ENCODE measurements around the gene ADCY1. TPM values are rescaled to one million over a fixed set of nuclear protein-coding genes. Genes with fewer than 3 reads are reported as not detected.

Gene ADCY1
- total RNA-seq, 1 experiment from 2014 or later, result not detected

DNA sequence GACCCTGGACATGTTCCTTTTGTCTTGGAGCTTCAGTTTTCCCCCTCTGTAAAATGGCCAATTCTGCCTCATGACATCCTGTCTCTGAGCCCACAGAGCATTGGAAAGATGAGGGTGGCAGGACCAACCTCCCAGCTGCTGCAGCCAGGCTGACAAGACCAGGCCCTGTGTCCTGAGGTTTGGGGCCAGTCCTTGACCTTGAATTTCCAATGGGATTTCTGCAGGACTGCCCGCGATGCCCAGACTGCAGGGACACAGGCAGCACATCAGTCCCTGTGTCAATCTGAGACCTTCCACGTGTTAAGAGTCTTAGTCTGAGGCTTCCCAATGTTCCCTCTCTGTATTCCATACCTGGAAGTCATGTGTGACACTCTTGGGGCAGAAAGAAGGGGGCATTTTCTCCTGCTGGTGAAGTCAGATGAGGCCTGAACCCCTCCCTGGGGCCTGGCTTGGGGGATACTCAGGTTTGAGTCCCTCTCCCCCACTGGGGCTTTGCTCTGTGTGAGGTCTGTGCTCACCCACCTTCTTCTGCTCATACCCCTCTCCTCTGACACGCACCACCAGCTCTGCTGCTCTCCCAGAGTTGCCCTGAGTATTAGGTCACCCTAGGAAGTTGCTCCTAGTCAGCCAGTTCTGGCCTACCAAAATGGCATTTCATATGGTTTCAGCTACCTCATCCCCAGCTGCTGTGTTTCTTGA, 79.2 kb downstream of the ADCY1 start:
- H3K79me2 ChIP-seq (ENCODE audit: low read depth), result no peaks in the 10 kb centered on the region
- intact Hi-C loops (cut with micrococcal nuclease; ENCODE audit: unreplicated experiment), result no loop called here
- H3K36me3 ChIP-seq (ENCODE audit: low read depth), result no peaks in the 10 kb centered on the region
- no peaks in the 10 kb centered on the region for H3K9me3 ChIP-seq (ENCODE audit: insufficient read depth, low read depth)
- no peaks in the 10 kb centered on the region for H3F3A ChIP-seq (ENCODE audit: insufficient read depth, low read depth)
- H3K27me3 ChIP-seq (ENCODE audit: insufficient read depth, low read depth), result peaks cover 64% of the 10 kb centered on the region
- no peaks in the 10 kb centered on the region for H4K20me1 ChIP-seq (ENCODE audit: insufficient read depth)
- DNase-seq, result no peak
- H3K9me2 ChIP-seq (ENCODE audit: insufficient read depth), result no peaks in the 10 kb centered on the region
- no peak overlapping the region for H2AFZ ChIP-seq
- H3K4me3 ChIP-seq, result no peak overlapping the region
- no peak overlapping the region for H3K4me2 ChIP-seq
- TF ChIP-seq EZH2 (IDR thresholded peaks at IDR 0.05; ENCODE audit: low read depth), result no peak
- ChIA-PET CTCF (interaction anchor here (0.6 kb wide), 1 partner anchor 43 kb away, joined by 3 read pairs; no protein-coding TSS in a partner anchor), POLR2A (ENCODE audit: unreplicated experiment) (no interaction called here)
- H3K27ac ChIP-seq, result no peak overlapping the region
- BruUV-seq (replicated peaks), result no TSS peak
- H3K4me1 ChIP-seq (replicated peaks; ENCODE audit: insufficient read depth), result no peaks in the 10 kb centered on the region

- Histone ChIP-seq H3K9me3 (ENCODE audit: insufficient read depth, low read depth) (no peaks in the 10 kb centered on the region), H3K4me1 (replicated peaks; ENCODE audit: insufficient read depth) (no peaks in the 10 kb centered on the region), H2AFZ (no peak overlapping the region), H3K9me2 (ENCODE audit: insufficient read depth) (no peaks in the 10 kb centered on the region), H3K79me2 (ENCODE audit: low read depth) (no peaks in the 10 kb centered on the region), H3K4me3 (no peak overlapping the region), H4K20me1 (ENCODE audit: insufficient read depth) (no peaks in the 10 kb centered on the region), H3K4me2 (no peak overlapping the region), H3K27me3 (ENCODE audit: insufficient read depth, low read depth) (peaks cover 69% of the 10 kb centered on the region), H3K27ac (no peak overlapping the region), H3K36me3 (ENCODE audit: low read depth) (no peaks in the 10 kb centered on the region), H3F3A (ENCODE audit: insufficient read depth, low read depth) (no peaks in the 10 kb centered on the region)
- ChIA-PET POLR2A (ENCODE audit: unreplicated experiment) (no interaction called here), CTCF (no interaction called here)
- TF ChIP-seq CTCF (conservative IDR thresholded peaks at IDR 0.05) (no peak), EZH2 (IDR thresholded peaks at IDR 0.05; ENCODE audit: low read depth) (no peak)
- no TSS peak for BruUV-seq (replicated peaks)
- intact Hi-C loops (cut with micrococcal nuclease; ENCODE audit: unreplicated experiment), result no loop called here
- no peak for DNase-seq
These were observed 80.2 kb downstream of the ADCY1 start for GRCh38 chr7:45654341-45654740.

GRCh38 chr7:45655539-45655938, 81.4 kb downstream of the ADCY1 start:
- POLR2A ChIA-PET (ENCODE audit: unreplicated experiment), result no interaction called here

More at GRCh38 chr7:45655539-45655938, 81.4 kb downstream of the ADCY1 start:
- CTCF ChIA-PET, result no interaction called here
- Histone ChIP-seq H3K9me2 (ENCODE audit: insufficient read depth) (no peaks in the 10 kb centered on the region), H3K4me3 (no peak overlapping the region), H2AFZ (no peak overlapping the region), H3K27me3 (ENCODE audit: insufficient read depth, low read depth) (peaks cover 69% of the 10 kb centered on the region), H3K36me3 (ENCODE audit: low read depth) (no peaks in the 10 kb centered on the region), H3K27ac (no peak overlapping the region), H3K9me3 (ENCODE audit: insufficient read depth, low read depth) (no peaks in the 10 kb centered on the region), H3K4me2 (no peak overlapping the region), H3F3A (ENCODE audit: insufficient read depth, low read depth) (no peaks in the 10 kb centered on the region), H3K79me2 (ENCODE audit: low read depth) (no peaks in the 10 kb centered on the region), H3K4me1 (replicated peaks; ENCODE audit: insufficient read depth) (no peaks in the 10 kb centered on the region), H4K20me1 (ENCODE audit: insufficient read depth) (no peaks in the 10 kb centered on the region)
- TF ChIP-seq EZH2 (IDR thresholded peaks at IDR 0.05; ENCODE audit: low read depth) (no peak), CTCF (conservative IDR thresholded peaks at IDR 0.05) (no peak)
- DNase-seq, result no peak
- no TSS peak for BruUV-seq (replicated peaks)
- intact Hi-C loops (cut with micrococcal nuclease; ENCODE audit: unreplicated experiment), result no loop called here
